Right lobe of liver (tissue), 4 donors: ENCODE measurements around the gene FAM174C.

ENCODE experiments used
- POLR2A ChIP-seq: fragments of 450-650 bp; IDR thresholded peaks from one replicate; pipeline ENCODE4 v1.6.1; 2017; ENCODE audit warnings: antibody characterized with exemption, mild to moderate bottlenecking
- TF ChIP-seq, protein P1 (sequence below), 4 donors: fragments of 200-600 bp in 3 of 4; fragments of 450-650 bp in 1 of 4; IDR thresholded peaks; one replicate each; pipeline versions ENCODE4 v1.5.1 to v1.8.0; 2016 to 2022; ENCODE audit warnings: antibody characterized with exemption in 4 of 4, mild to moderate bottlenecking in 2 of 4
- donor health status: DM: no; HTN: no; CAD: no.
- donor health status: DM: no; HTN: no; CAD: no.
- donor health status: DM: no; HTN: yes; CAD: no.

GRCh38 chr19:1256646-1257474 is 18.5 kb upstream of the FAM174C start:
- TF ChIP-seq, protein P1, sequence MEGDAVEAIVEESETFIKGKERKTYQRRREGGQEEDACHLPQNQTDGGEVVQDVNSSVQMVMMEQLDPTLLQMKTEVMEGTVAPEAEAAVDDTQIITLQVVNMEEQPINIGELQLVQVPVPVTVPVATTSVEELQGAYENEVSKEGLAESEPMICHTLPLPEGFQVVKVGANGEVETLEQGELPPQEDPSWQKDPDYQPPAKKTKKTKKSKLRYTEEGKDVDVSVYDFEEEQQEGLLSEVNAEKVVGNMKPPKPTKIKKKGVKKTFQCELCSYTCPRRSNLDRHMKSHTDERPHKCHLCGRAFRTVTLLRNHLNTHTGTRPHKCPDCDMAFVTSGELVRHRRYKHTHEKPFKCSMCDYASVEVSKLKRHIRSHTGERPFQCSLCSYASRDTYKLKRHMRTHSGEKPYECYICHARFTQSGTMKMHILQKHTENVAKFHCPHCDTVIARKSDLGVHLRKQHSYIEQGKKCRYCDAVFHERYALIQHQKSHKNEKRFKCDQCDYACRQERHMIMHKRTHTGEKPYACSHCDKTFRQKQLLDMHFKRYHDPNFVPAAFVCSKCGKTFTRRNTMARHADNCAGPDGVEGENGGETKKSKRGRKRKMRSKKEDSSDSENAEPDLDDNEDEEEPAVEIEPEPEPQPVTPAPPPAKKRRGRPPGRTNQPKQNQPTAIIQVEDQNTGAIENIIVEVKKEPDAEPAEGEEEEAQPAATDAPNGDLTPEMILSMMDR (IDR thresholded peaks at IDR 0.05), result no peak
- no peak for TF ChIP-seq POLR2A
